H1 (cell line): Measurements from ENCODE around the gene CDKN1B. TPM values are rescaled to one million over a fixed set of nuclear protein-coding genes. Genes with fewer than 3 reads are reported as not detected.

Source experiments
- CBX8 ChIP-seq: fragments of 300-800, 300-1000 bp; sonication (generic); IDR thresholded peaks from 2 replicates; pipeline ENCODE4 v1.7.1; 2016; ENCODE audit warnings: low read depth, low read length, borderline replicate concordance
- CHD1 ChIP-seq: IDR thresholded peaks from 2 replicates; pipeline ENCODE4 v1.6.1; 2012; ENCODE audit warnings: low read depth, low read length, improper control_type of control experiment
- EGR1 ChIP-seq: IDR thresholded peaks from 2 replicates; pipeline ENCODE4 v1.6.1; 2011; ENCODE audit warnings: low read depth, low read length, borderline replicate concordance
- TAF7 ChIP-seq: optimal IDR thresholded peaks from 2 replicates; pipeline ENCODE3; 2011; ENCODE audit warnings: low read depth, mild to moderate bottlenecking, inconsistent platforms, low read length, moderate library complexity, borderline replicate concordance
- polyA plus RNA-seq, 7 experiments: library from polyadenylated mRNA; depleted of rRNA in 3 of 7; stranded (reverse) in 5 of 7; unstranded in 2 of 7; fragments of >200 nt in 5 of 7; fragments of 200-250 nt in 2 of 7; gene quantifications; 1 replicate in 5 of 7; 2 replicates in 1 of 7; 4 replicates in 1 of 7; pipeline versions ENCODE4 v1.2.1 to v1.2.3, GENCODE V29; 2011 to 2013; ENCODE audit warnings: missing spikeins in 2 of 7, mixed read lengths in 2 of 7
- total RNA-seq: library from RNA; stranded (reverse); fragmentation: NEBNext Ultra II Directional; extraction: Animal tissue kit (Norgen Biotek cat#: 25700); gene quantifications from 2 replicates; pipeline ENCODE4 v1.2.1, GENCODE V29; 2021

Gene CDKN1B
- total and polyA plus RNA-seq, 2 of the 8 experiments (the other 6 are each of a cell fraction or from before 2014, with no cell fraction given) = 6.5 to 27.2 TPM

- TF ChIP-seq TAF7 (no peak), EGR1 (no peak), CBX8 (no peak), CHD1 (no peak)
Observed at GRCh38 chr12:12719496-12719895, 2.3 kb downstream of the CDKN1B start (continued).
